ENCODE measurements around the gene MYO16. TPM values are rescaled to one million over a fixed set of nuclear protein-coding genes. Genes with fewer than 3 reads are reported as not detected.

Gene MYO16
- total RNA-seq, 1 donor from 2014 or later = 22.0 TPM

DNA sequence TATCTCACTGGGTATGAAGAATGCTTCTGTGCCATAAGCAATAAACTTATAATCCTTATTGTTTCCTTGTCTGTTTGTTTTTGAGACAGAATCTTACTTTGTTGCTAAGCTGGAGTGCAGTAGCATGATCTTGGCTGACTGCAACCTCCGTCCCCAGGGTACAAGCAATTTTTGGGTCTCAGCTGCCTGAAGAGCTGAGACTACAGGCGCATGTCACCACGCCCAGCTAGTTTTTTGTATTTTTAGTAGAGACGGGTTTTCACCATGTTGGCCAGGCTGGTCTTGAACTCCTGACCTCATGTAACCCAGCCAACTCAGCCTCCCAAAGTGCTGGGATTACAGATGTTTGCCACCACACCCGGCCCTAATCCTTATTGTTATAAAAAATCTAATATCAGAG is 112.5 kb downstream of the MYO16 start:
- Mint-ChIP-seq H3K27me3 (ENCODE audit: unreplicated experiment) (no peaks in the 10 kb centered on the region), H3K36me3 (ENCODE audit: unreplicated experiment) (peaks cover 6% of the 10 kb centered on the region), H3K4me1 (ENCODE audit: low read depth, unreplicated experiment) (peaks cover 3% of the 10 kb centered on the region), H3K27ac (ENCODE audit: unreplicated experiment) (no peak overlapping the region), H3K9me3 (ENCODE audit: unreplicated experiment) (peaks cover 3% of the 10 kb centered on the region), H3K4me3 (ENCODE audit: unreplicated experiment) (no peak overlapping the region)
- DNase-seq = no peak
- TF ChIP-seq, protein P1, sequence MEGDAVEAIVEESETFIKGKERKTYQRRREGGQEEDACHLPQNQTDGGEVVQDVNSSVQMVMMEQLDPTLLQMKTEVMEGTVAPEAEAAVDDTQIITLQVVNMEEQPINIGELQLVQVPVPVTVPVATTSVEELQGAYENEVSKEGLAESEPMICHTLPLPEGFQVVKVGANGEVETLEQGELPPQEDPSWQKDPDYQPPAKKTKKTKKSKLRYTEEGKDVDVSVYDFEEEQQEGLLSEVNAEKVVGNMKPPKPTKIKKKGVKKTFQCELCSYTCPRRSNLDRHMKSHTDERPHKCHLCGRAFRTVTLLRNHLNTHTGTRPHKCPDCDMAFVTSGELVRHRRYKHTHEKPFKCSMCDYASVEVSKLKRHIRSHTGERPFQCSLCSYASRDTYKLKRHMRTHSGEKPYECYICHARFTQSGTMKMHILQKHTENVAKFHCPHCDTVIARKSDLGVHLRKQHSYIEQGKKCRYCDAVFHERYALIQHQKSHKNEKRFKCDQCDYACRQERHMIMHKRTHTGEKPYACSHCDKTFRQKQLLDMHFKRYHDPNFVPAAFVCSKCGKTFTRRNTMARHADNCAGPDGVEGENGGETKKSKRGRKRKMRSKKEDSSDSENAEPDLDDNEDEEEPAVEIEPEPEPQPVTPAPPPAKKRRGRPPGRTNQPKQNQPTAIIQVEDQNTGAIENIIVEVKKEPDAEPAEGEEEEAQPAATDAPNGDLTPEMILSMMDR (IDR thresholded peaks at IDR 0.05; ENCODE audit: partially characterized antibody, unreplicated experiment) = no peak

DNA sequence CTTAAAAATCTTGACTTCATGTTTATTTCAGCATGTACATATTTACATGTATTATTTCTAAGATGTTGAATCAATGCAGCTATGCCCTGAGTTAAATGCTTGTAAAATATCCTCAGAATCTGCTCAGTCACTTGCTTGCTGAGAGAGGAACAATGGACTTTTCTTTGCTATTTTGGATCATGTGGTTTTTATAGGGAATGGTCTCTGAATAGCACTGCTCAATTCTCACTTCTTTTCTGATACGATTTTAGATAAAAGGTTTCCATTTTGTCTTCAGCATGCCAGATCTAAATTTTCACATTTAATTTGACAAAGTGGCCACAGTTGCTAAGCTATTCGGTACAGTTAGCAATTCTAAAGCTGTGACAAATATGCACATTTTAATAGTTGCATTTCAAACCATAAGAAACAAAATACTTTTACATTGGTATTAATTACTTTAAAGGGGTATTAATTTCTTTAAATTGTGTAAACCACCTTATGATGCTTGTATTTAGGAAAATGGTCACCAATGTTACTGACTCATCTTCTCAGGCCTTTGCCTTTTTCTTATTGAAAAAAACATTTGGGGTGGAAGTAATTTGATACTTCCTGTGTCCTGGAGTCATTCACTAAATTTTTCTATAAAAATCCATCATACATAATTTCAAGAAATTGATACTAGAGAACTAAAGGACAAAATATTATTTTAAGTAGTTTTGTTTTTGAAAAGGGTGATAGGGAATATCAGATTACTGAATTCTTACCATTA is 113.5 kb downstream of the MYO16 start:
- no peaks in the 10 kb centered on the region for H3K27me3 Mint-ChIP-seq (ENCODE audit: unreplicated experiment)
- no peak for DNase-seq

DNA sequence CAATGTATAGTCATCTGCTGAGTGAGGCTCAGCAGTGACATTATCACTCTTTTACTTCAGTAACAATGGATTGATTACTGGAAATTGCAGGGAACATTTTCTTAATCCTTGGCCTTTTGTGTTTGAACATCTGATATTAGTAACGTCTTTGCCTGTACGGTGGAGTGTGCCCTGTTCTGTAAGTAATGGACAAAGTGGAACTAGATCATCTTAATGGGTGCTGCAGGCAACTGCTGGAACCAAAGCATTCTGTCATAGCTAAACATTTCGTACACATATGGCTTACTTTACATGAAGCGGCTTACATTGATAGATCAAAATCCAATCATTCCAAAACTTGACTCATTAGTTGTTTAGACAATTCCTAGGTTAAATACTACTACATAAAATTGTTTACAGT is 114.1 kb downstream of the MYO16 start:
- TF ChIP-seq, protein P1 (IDR thresholded peaks at IDR 0.05; ENCODE audit: partially characterized antibody, unreplicated experiment) = no peak
- peaks cover 3% of the 10 kb centered on the region for H3K4me1 Mint-ChIP-seq (ENCODE audit: low read depth, unreplicated experiment)
- H3K4me3 Mint-ChIP-seq (ENCODE audit: unreplicated experiment) = no peak overlapping the region
- H3K36me3 Mint-ChIP-seq (ENCODE audit: unreplicated experiment) = peaks cover 6% of the 10 kb centered on the region
- no peak for DNase-seq
- H3K27me3 Mint-ChIP-seq (ENCODE audit: unreplicated experiment) = no peaks in the 10 kb centered on the region
- peak overlapping the region; percentile 18 for H3K27ac Mint-ChIP-seq (ENCODE audit: unreplicated experiment)
- peaks cover under 1% of the 10 kb centered on the region for H3K9me3 Mint-ChIP-seq (ENCODE audit: unreplicated experiment)

More for the DNA sequence above, 113.5 kb downstream of the MYO16 start:
- Mint-ChIP-seq H3K4me1 (ENCODE audit: low read depth, unreplicated experiment) (peaks cover 3% of the 10 kb centered on the region), H3K27ac (ENCODE audit: unreplicated experiment) (no peak overlapping the region), H3K9me3 (ENCODE audit: unreplicated experiment) (peaks cover 3% of the 10 kb centered on the region), H3K4me3 (ENCODE audit: unreplicated experiment) (no peak overlapping the region), H3K36me3 (ENCODE audit: unreplicated experiment) (peaks cover 6% of the 10 kb centered on the region)
- TF ChIP-seq, protein P1 (IDR thresholded peaks at IDR 0.05; ENCODE audit: partially characterized antibody, unreplicated experiment) = no peak

DNA sequence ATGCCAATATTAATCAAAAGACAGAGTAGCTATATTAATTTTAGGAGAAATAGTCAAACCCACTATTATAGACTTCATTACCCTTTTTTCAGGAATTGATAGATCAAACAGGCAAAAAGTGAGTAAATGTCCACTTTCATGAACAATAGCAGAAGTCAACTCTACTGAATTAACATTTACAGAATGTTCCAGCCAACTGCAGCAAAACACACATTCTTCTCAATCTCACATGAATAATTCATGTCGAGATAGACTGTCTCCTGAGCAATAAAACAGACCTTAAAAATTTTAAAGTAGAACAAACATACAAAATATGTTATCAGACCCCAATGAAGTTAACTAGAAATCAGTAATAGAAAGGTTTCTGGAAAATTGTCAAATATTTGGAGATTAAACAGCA is 118.4 kb downstream of the MYO16 start:
- H3K4me3 Mint-ChIP-seq (ENCODE audit: unreplicated experiment) = no peak overlapping the region
- H3K9me3 Mint-ChIP-seq (ENCODE audit: unreplicated experiment) = no peaks in the 10 kb centered on the region
- TF ChIP-seq, protein P1 (IDR thresholded peaks at IDR 0.05; ENCODE audit: partially characterized antibody, unreplicated experiment) = no peak
- no peak overlapping the region for H3K27ac Mint-ChIP-seq (ENCODE audit: unreplicated experiment)
- H3K36me3 Mint-ChIP-seq (ENCODE audit: unreplicated experiment) = no peaks in the 10 kb centered on the region
- H3K27me3 Mint-ChIP-seq (ENCODE audit: unreplicated experiment) = no peaks in the 10 kb centered on the region
- no peak for DNase-seq
- H3K4me1 Mint-ChIP-seq (ENCODE audit: low read depth, unreplicated experiment) = peaks cover 3% of the 10 kb centered on the region

DNA sequence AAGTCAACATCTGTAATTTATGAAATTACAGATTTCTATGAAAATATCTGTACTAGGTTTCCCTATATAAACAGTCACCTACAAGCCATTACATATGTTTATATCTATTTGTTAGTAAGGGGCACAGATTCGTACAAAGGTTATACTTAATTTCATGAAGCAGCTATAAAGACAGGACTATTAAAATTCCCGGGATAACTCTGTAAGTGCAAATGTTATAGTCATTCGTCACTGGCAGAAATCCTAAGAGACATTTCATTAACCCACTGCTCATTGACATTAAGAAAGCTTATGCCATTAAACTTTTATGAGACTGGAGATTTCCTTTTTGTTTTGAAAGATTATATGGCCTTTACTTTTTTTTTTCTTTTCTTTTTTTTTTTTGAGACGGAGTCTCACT is 122.9 kb downstream of the MYO16 start:
- Mint-ChIP-seq H3K27ac (ENCODE audit: unreplicated experiment) (no peak overlapping the region), H3K4me3 (ENCODE audit: unreplicated experiment) (no peak overlapping the region), H3K9me3 (ENCODE audit: unreplicated experiment) (no peaks in the 10 kb centered on the region), H3K36me3 (ENCODE audit: unreplicated experiment) (no peaks in the 10 kb centered on the region), H3K4me1 (ENCODE audit: low read depth, unreplicated experiment) (peaks cover 5% of the 10 kb centered on the region), H3K27me3 (ENCODE audit: unreplicated experiment) (no peaks in the 10 kb centered on the region)
- DNase-seq = no peak
- TF ChIP-seq, protein P1 (IDR thresholded peaks at IDR 0.05; ENCODE audit: partially characterized antibody, unreplicated experiment) = no peak
